ENCODE results near the gene SLC27A3. TPM values are rescaled to one million over a fixed set of nuclear protein-coding genes. Genes with fewer than 3 reads are reported as not detected.

The SLC27A3 gene
- total RNA-seq, 1 donor from 2014 or later = 10.8 TPM

GRCh38 chr1:153799566-153800465 is 24.6 kb downstream of the SLC27A3 start:
- DNase-seq (ENCODE audit: low spot score) = no peak
- Mint-ChIP-seq H3K4me3 (no peak overlapping the region), H3K27ac (no peak overlapping the region), H3K36me3 (ENCODE audit: low read depth) (peaks cover 7% of the 10 kb centered on the region), H3K4me1 (ENCODE audit: low read depth) (peaks cover 26% of the 10 kb centered on the region), H3K27me3 (ENCODE audit: insufficient read depth) (no peaks in the 10 kb centered on the region), H3K9me3 (no peaks in the 10 kb centered on the region)
- intact Hi-C loops (cut with micrococcal nuclease) = loop anchor here (10.0 kb wide), 1 partner anchor 355 kb away; the partner anchor contains the start of gene NUP210L

- no peaks in the 10 kb centered on the region for H3K9me3 Mint-ChIP-seq
- H3K27ac Mint-ChIP-seq = peak overlapping the region; percentile 23
- H3K4me3 Mint-ChIP-seq = no peak overlapping the region
- H3K36me3 Mint-ChIP-seq (ENCODE audit: low read depth) = peaks cover 12% of the 10 kb centered on the region
- intact Hi-C loops (cut with micrococcal nuclease) = no loop called here
- no peak for DNase-seq (ENCODE audit: low spot score)
- H3K27me3 Mint-ChIP-seq (ENCODE audit: insufficient read depth) = no peaks in the 10 kb centered on the region
- H3K4me1 Mint-ChIP-seq (ENCODE audit: low read depth) = peaks cover 32% of the 10 kb centered on the region
Measured at GRCh38 chr1:153800516-153800915, 25.3 kb downstream of the SLC27A3 start.

GRCh38 chr1:153801028-153801625 is 25.9 kb downstream of the SLC27A3 start:
- Mint-ChIP-seq H3K36me3 (ENCODE audit: low read depth) (peaks cover 13% of the 10 kb centered on the region), H3K27me3 (ENCODE audit: insufficient read depth) (no peaks in the 10 kb centered on the region), H3K4me1 (ENCODE audit: low read depth) (peaks cover 37% of the 10 kb centered on the region), H3K9me3 (no peaks in the 10 kb centered on the region), H3K4me3 (no peak overlapping the region), H3K27ac (peak overlapping the region; percentile 23)
- no peak for DNase-seq (ENCODE audit: low spot score)
- intact Hi-C loops (cut with micrococcal nuclease) = no loop called here

GRCh38 chr1:153801786-153802697 is 26.8 kb downstream of the SLC27A3 start:
- Mint-ChIP-seq H3K27ac (no peak overlapping the region), H3K27me3 (ENCODE audit: insufficient read depth) (no peaks in the 10 kb centered on the region), H3K4me1 (ENCODE audit: low read depth) (peaks cover 29% of the 10 kb centered on the region), H3K9me3 (no peaks in the 10 kb centered on the region), H3K4me3 (no peak overlapping the region), H3K36me3 (ENCODE audit: low read depth) (peaks cover 14% of the 10 kb centered on the region)
- intact Hi-C loops (cut with micrococcal nuclease) = no loop called here
- DNase-seq (ENCODE audit: low spot score) = no peak

GRCh38 chr1:153803470-153804056 is 28.4 kb downstream of the SLC27A3 start:
- H3K36me3 Mint-ChIP-seq (ENCODE audit: low read depth) = peaks cover 19% of the 10 kb centered on the region
- H3K4me1 Mint-ChIP-seq (ENCODE audit: low read depth) = peaks cover 26% of the 10 kb centered on the region
- H3K9me3 Mint-ChIP-seq = no peaks in the 10 kb centered on the region
- DNase-seq (ENCODE audit: low spot score) = no peak
- no peaks in the 10 kb centered on the region for H3K27me3 Mint-ChIP-seq (ENCODE audit: insufficient read depth)
- peak overlapping the region; percentile 18 for H3K27ac Mint-ChIP-seq
- no peak overlapping the region for H3K4me3 Mint-ChIP-seq
- intact Hi-C loops (cut with micrococcal nuclease) = loop anchor here (2.0 kb wide), 2 partner anchors 13 to 143 kb away; partner anchors contain the start of gene DENND4B

GRCh38 chr1:153804112-153804511 is 28.9 kb downstream of the SLC27A3 start:
- intact Hi-C loops (cut with micrococcal nuclease) = loop anchor here (2.0 kb wide), 2 partner anchors 13 to 143 kb away; partner anchors contain the start of gene DENND4B
- H3K27me3 Mint-ChIP-seq (ENCODE audit: insufficient read depth) = no peaks in the 10 kb centered on the region
- no peak overlapping the region for H3K4me3 Mint-ChIP-seq
- peaks cover 22% of the 10 kb centered on the region for H3K36me3 Mint-ChIP-seq (ENCODE audit: low read depth)
- peaks cover 26% of the 10 kb centered on the region for H3K4me1 Mint-ChIP-seq (ENCODE audit: low read depth)
- DNase-seq (ENCODE audit: low spot score) = no peak
- H3K27ac Mint-ChIP-seq = peak overlapping the region; percentile 16
- no peaks in the 10 kb centered on the region for H3K9me3 Mint-ChIP-seq

GRCh38 chr1:153805042-153805745 is 30.0 kb downstream of the SLC27A3 start:
- H3K9me3 Mint-ChIP-seq = no peaks in the 10 kb centered on the region
- peak overlapping the region; percentile 12 for H3K4me3 Mint-ChIP-seq
- H3K4me1 Mint-ChIP-seq (ENCODE audit: low read depth) = peaks cover 26% of the 10 kb centered on the region
- peak; percentile 44 for DNase-seq (ENCODE audit: low spot score)
- intact Hi-C loops (cut with micrococcal nuclease) = loop anchor here (1.0 to 2.0 kb wide), 3 partner anchors 14 to 142 kb away; partner anchors contain the start of gene DENND4B
- peaks cover 32% of the 10 kb centered on the region for H3K36me3 Mint-ChIP-seq (ENCODE audit: low read depth)
- H3K27me3 Mint-ChIP-seq (ENCODE audit: insufficient read depth) = no peaks in the 10 kb centered on the region
- peak overlapping the region; percentile 79 for H3K27ac Mint-ChIP-seq

- Mint-ChIP-seq H3K27me3 (ENCODE audit: insufficient read depth) (no peaks in the 10 kb centered on the region), H3K27ac (peak overlapping the region; percentile 79), H3K9me3 (no peaks in the 10 kb centered on the region), H3K36me3 (ENCODE audit: low read depth) (peaks cover 34% of the 10 kb centered on the region), H3K4me3 (peak overlapping the region; percentile 12), H3K4me1 (ENCODE audit: low read depth) (peaks cover 26% of the 10 kb centered on the region)
- no peak for DNase-seq (ENCODE audit: low spot score)
- intact Hi-C loops (cut with micrococcal nuclease) = loop anchor here (1.0 to 2.0 kb wide), 3 partner anchors 15 to 141 kb away; partner anchors contain the start of gene DENND4B
Measured at GRCh38 chr1:153805886-153806719, 30.9 kb downstream of the SLC27A3 start.

GRCh38 chr1:153816283-153816889 is 41.2 kb downstream of the SLC27A3 start:
- H3K27me3 Mint-ChIP-seq (ENCODE audit: insufficient read depth) = no peaks in the 10 kb centered on the region
- H3K9me3 Mint-ChIP-seq = no peaks in the 10 kb centered on the region
- H3K27ac Mint-ChIP-seq = no peak overlapping the region
- H3K4me3 Mint-ChIP-seq = no peak overlapping the region
- peaks cover 52% of the 10 kb centered on the region for H3K36me3 Mint-ChIP-seq (ENCODE audit: low read depth)
- H3K4me1 Mint-ChIP-seq (ENCODE audit: low read depth) = no peaks in the 10 kb centered on the region
- intact Hi-C loops (cut with micrococcal nuclease) = no loop called here
- no peak for DNase-seq (ENCODE audit: low spot score)

- Mint-ChIP-seq H3K4me3 (no peak overlapping the region), H3K36me3 (ENCODE audit: low read depth) (peaks cover 43% of the 10 kb centered on the region), H3K27ac (no peak overlapping the region), H3K9me3 (no peaks in the 10 kb centered on the region), H3K4me1 (ENCODE audit: low read depth) (no peaks in the 10 kb centered on the region), H3K27me3 (ENCODE audit: insufficient read depth) (no peaks in the 10 kb centered on the region)
- intact Hi-C loops (cut with micrococcal nuclease) = no loop called here
- no peak for DNase-seq (ENCODE audit: low spot score)
Measured at GRCh38 chr1:153818876-153819275, 43.7 kb downstream of the SLC27A3 start.

Data from activated T-helper 1 cell treated with anti-CD3 and anti-CD28 coated beads, Interleukin-12 subunit alpha, Interleukin-12 subunit beta, Interleukin-2, Interleukin-4 antibody, amounts not matched to agents 30 ng/mL and 10 ng/mL and 1 ng/mL, durations not matched to agents 14 hours and 24 hours and 36 hours (primary cell).